Fibroblast of the aortic adventitia (primary cell): ENCODE results near the gene OLFM4. TPM values are rescaled to one million over a fixed set of nuclear protein-coding genes. Genes with fewer than 3 reads are reported as not detected.

Source experiments
- DNase-seq: peaks from one replicate; pipeline ENCODE4 v3.0.0-alpha.2; 2010; ENCODE audit warnings: low read depth
- H3K4me3 ChIP-seq: 2 replicates; pipeline ENCODE4 v1.5.1; 2011; ENCODE audit warnings: low read depth, mild to moderate bottlenecking, control low read depth, low read length, moderate library complexity
- CTCF ChIP-seq: IDR thresholded peaks from 2 replicates; pipeline ENCODE4 v1.5.1; 2011; ENCODE audit warnings: mild to moderate bottlenecking, low read length, control low read depth, inconsistent platforms; ENCODE audit not compliant: insufficient read depth
- total RNA-seq: library from RNA; depleted of rRNA; stranded (reverse); fragments of >200 nt; gene quantifications from 2 replicates; pipeline ENCODE4 v1.2.3, GENCODE V29; 2012; ENCODE audit warnings: low replicate concordance

The OLFM4 gene
- total RNA-seq, 1 donor = 0.09 TPM

- no peak for TF ChIP-seq CTCF
- H3K4me3 ChIP-seq = no peak overlapping the region
- no peak for DNase-seq
Observed at GRCh38 chr13:53001444-53002225, 27.0 kb upstream of the OLFM4 start.

- no peak for DNase-seq
- H3K4me3 ChIP-seq = no peak overlapping the region
- no peak for TF ChIP-seq CTCF
Observed at GRCh38 chr13:53004573-53004972, 24.0 kb upstream of the OLFM4 start.

GRCh38 chr13:53005626-53006025 is 23.0 kb upstream of the OLFM4 start:
- no peak for TF ChIP-seq CTCF
- DNase-seq = no peak

GRCh38 chr13:53007872-53008271 is 20.7 kb upstream of the OLFM4 start:
- H3K4me3 ChIP-seq = no peak overlapping the region
- no peak for TF ChIP-seq CTCF
- no peak for DNase-seq

More at GRCh38 chr13:53005626-53006025, 23.0 kb upstream of the OLFM4 start:
- H3K4me3 ChIP-seq = no peak overlapping the region

GRCh38 chr13:53010374-53011105 is 18.1 kb upstream of the OLFM4 start:
- no peak for DNase-seq
- no peak overlapping the region for H3K4me3 ChIP-seq
- TF ChIP-seq CTCF = no peak

- H3K4me3 ChIP-seq = no peak overlapping the region
- TF ChIP-seq CTCF = no peak
Observed at GRCh38 chr13:53012707-53013106, 15.9 kb upstream of the OLFM4 start.

More at GRCh38 chr13:53012707-53013106, 15.9 kb upstream of the OLFM4 start:
- DNase-seq = no peak
